WTC11 (cell line): ENCODE data around the gene CENPV. TPM values are rescaled to one million over a fixed set of nuclear protein-coding genes. Genes with fewer than 3 reads are reported as not detected.
"Not testable (repeated sequence)": the region's sequence is repeated elsewhere in the genome, so short reads cannot be mapped to it uniquely, and the experiment has no call there.

Source experiments
- ATAC-seq: fragments of 200-7000 bp; cut with Tn5 transposase; 2 replicates; pipeline ENCODE4 v1.10.0; 2021; ENCODE audit warnings: mild to moderate bottlenecking, moderate library complexity
- CTCF ChIA-PET: fragments of 300-600 bp; sonication (Branson Sonifier 250); formaldehyde crosslinking; loops from one replicate; lab custom pipeline; 2021; ENCODE audit warnings: antibody characterized with exemption; lab: Charles Lee
- POLR2A ChIA-PET: fragments of 350-600 bp; sonication (Branson Sonifier 250); formaldehyde crosslinking; loops from one replicate; lab custom pipeline; 2021; ENCODE audit warnings: antibody characterized with exemption; lab: Charles Lee
- DNase-seq: peaks from one replicate; pipeline ENCODE4 v3.0.0; 2021; ENCODE audit warnings: low spot score
- H3K27ac Mint-ChIP-seq: 2 replicates; pipeline ENCODE4 v1.8.0; 2021; ENCODE audit warnings: mixed read lengths
- H3K27me3 Mint-ChIP-seq: 2 replicates; pipeline ENCODE4 v1.8.0; 2021; ENCODE audit warnings: low read depth, mild to moderate bottlenecking, moderate library complexity, mixed read lengths
- H3K36me3 Mint-ChIP-seq: 2 replicates; pipeline ENCODE4 v1.8.0; 2021; ENCODE audit warnings: mixed read lengths
- H3K4me1 Mint-ChIP-seq: 2 replicates; pipeline ENCODE4 v1.8.0; 2022; ENCODE audit warnings: mixed read lengths
- H3K4me3 Mint-ChIP-seq: 2 replicates; pipeline ENCODE4 v1.8.0; 2021; ENCODE audit warnings: mild to moderate bottlenecking, moderate library complexity, mixed read lengths
- H3K9me3 Mint-ChIP-seq: 2 replicates; pipeline ENCODE4 v1.8.0; 2021; ENCODE audit warnings: mixed read lengths
- AR ChIP-seq: fragments of 250-450 bp; sonication (Bioruptor Pico); IDR thresholded peaks from 2 replicates; pipeline ENCODE4 v1.9.0; 2021; ENCODE audit warnings: mild to moderate bottlenecking
- E2F1 ChIP-seq: sonication (generic); formaldehyde crosslinking; IDR thresholded peaks from 2 replicates; pipeline ENCODE4 v1.8.0; 2022; ENCODE audit warnings: mild to moderate bottlenecking, missing genetic modification reagents
- HMGA2 ChIP-seq: fragments of 250-450 bp; sonication (Bioruptor Pico); IDR thresholded peaks from 2 replicates; pipeline ENCODE4 v1.4.0; 2021; ENCODE audit warnings: mild to moderate bottlenecking, moderate library complexity
- IRF1 ChIP-seq: sonication (generic); formaldehyde crosslinking; IDR thresholded peaks from 2 replicates; pipeline ENCODE4 v1.8.0; 2023; ENCODE audit warnings: missing genetic modification reagents
- KAT7 ChIP-seq: sonication (generic); formaldehyde crosslinking; IDR thresholded peaks from 2 replicates; pipeline ENCODE4 v1.8.1; 2023; ENCODE audit warnings: missing genetic modification reagents, mild to moderate bottlenecking, borderline replicate concordance
- RORB ChIP-seq: fragments of 250-450 bp; sonication (Bioruptor Pico); IDR thresholded peaks from 2 replicates; pipeline ENCODE4 v1.9.0; 2021; ENCODE audit warnings: mild to moderate bottlenecking
- SMAD4 ChIP-seq: sonication (generic); formaldehyde crosslinking; IDR thresholded peaks from 2 replicates; pipeline ENCODE4 v1.8.0; 2022; ENCODE audit warnings: mild to moderate bottlenecking, missing genetic modification reagents
- SOX15 ChIP-seq: fragments of 250-450 bp; sonication (Bioruptor Pico); IDR thresholded peaks from 2 replicates; pipeline ENCODE4 v1.9.0; 2021; ENCODE audit warnings: mild to moderate bottlenecking
- TP53 ChIP-seq: sonication (generic); formaldehyde crosslinking; IDR thresholded peaks from 2 replicates; pipeline ENCODE4 v1.8.1; 2023; ENCODE audit warnings: mild to moderate bottlenecking, missing genetic modification reagents
- ZBTB43 ChIP-seq: sonication (generic); formaldehyde crosslinking; IDR thresholded peaks from 2 replicates; pipeline ENCODE4 v1.8.1; 2023; ENCODE audit warnings: mild to moderate bottlenecking, missing genetic modification reagents
- ZNF232 ChIP-seq: sonication (generic); formaldehyde crosslinking; IDR thresholded peaks from 2 replicates; pipeline ENCODE4 v1.8.0; 2022; ENCODE audit warnings: mild to moderate bottlenecking, missing genetic modification reagents
- ZNF317 ChIP-seq: sonication (generic); formaldehyde crosslinking; IDR thresholded peaks from 2 replicates; pipeline ENCODE4 v1.8.1; 2023; ENCODE audit warnings: low read depth, mild to moderate bottlenecking, moderate library complexity, missing genetic modification reagents, borderline replicate concordance
- total RNA-seq: library from RNA; stranded (reverse); gene quantifications from 3 replicates; pipeline ENCODE4 v1.2.3, GENCODE V29; 2021
- TF ChIP-seq, protein P1 (sequence below): sonication (generic); formaldehyde crosslinking; IDR thresholded peaks from 2 replicates; pipeline ENCODE4 v1.8.1; 2022; ENCODE audit warnings: missing genetic modification reagents, borderline replicate concordance
- TF ChIP-seq, protein P2 (sequence below): sonication (generic); formaldehyde crosslinking; IDR thresholded peaks from 2 replicates; pipeline ENCODE4 v1.8.0; 2023; ENCODE audit warnings: mild to moderate bottlenecking, missing genetic modification reagents
- TF ChIP-seq, protein P3 (sequence below): sonication (generic); formaldehyde crosslinking; conservative IDR thresholded peaks from 2 replicates; pipeline ENCODE4 v1.8.1; 2023; ENCODE audit warnings: mild to moderate bottlenecking, low read depth, missing genetic modification reagents, moderate library complexity
- TF ChIP-seq, protein P4 (sequence below): fragments of 200-600 bp; IDR thresholded peaks from 2 replicates; pipeline ENCODE4 v1.8.0; 2022; ENCODE audit warnings: antibody characterized with exemption

Gene CENPV
- total RNA-seq, 1 experiment from 2014 or later = 152 TPM

DNA sequence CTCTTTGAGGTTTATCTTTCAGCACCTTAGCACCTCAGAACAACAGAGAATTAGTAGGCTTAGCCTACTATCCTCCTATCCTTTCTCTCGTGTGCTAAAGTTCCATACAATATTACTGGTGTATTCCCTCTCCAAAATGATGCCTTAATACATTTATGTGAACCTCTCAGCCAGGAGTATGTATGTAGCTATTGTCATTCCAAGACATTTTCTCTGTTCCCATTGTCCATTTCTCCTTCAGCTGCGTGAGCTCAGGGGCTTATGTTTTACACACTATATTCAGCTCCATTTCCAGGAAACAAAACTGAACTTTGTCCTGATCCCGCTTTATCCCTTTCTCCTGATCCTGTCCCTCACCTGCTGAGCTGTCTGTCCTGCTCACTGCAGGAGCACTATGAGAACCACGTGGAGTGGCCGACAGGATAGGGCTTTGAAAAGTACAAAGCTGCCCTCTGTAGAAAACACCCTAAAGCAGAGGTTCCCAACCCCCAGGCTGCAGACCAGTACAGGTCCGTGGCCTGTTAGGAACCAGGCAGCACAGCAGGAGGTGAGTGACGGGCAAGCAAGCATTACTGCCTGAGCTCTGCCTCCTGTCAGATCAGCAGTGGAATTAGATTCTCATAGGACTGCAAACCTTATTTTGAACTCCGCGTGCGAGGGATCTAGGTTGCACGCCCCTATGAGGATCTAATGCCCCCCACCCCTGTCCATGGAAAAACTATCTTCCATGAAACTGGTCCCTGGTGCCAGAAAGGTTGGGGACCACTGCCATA is 55.7 kb downstream of the CENPV start:
- DNase-seq (peak; percentile 41), ATAC-seq (peak; percentile 47)
- no peak overlapping the region for H3K4me3 Mint-ChIP-seq
- H3K4me1 Mint-ChIP-seq = peaks cover 7% of the 10 kb centered on the region
- H3K27ac Mint-ChIP-seq = no peak overlapping the region
- peaks cover 6% of the 10 kb centered on the region; the same call in 1 of the 2 replicates for H3K36me3 Mint-ChIP-seq
- no peaks in the 10 kb centered on the region for H3K9me3 Mint-ChIP-seq
- H3K27me3 Mint-ChIP-seq = no peaks in the 10 kb centered on the region
- ChIA-PET POLR2A (no interaction called here), CTCF (interaction anchor here (0.9 to 2.1 kb wide), 2 partner anchors 12 to 66 kb away, joined by 5 read pairs; no protein-coding TSS in a partner anchor)
- no peak for TF ChIP-seq IRF1 (CRISPR knock-in tag)
- TF ChIP-seq, protein P1, sequence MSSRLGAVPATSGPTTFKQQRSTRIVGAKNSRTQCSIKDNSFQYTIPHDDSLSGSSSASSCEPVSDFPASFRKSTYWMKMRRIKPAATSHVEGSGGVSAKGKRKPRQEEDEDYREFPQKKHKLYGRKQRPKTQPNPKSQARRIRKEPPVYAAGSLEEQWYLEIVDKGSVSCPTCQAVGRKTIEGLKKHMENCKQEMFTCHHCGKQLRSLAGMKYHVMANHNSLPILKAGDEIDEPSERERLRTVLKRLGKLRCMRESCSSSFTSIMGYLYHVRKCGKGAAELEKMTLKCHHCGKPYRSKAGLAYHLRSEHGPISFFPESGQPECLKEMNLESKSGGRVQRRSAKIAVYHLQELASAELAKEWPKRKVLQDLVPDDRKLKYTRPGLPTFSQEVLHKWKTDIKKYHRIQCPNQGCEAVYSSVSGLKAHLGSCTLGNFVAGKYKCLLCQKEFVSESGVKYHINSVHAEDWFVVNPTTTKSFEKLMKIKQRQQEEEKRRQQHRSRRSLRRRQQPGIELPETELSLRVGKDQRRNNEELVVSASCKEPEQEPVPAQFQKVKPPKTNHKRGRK (CRISPR knock-in tag) = no peak
- TF ChIP-seq SMAD4 (CRISPR knock-in tag) = no peak
- no peak for TF ChIP-seq HMGA2 (CRISPR knock-in tag)
- TF ChIP-seq, protein P2, sequence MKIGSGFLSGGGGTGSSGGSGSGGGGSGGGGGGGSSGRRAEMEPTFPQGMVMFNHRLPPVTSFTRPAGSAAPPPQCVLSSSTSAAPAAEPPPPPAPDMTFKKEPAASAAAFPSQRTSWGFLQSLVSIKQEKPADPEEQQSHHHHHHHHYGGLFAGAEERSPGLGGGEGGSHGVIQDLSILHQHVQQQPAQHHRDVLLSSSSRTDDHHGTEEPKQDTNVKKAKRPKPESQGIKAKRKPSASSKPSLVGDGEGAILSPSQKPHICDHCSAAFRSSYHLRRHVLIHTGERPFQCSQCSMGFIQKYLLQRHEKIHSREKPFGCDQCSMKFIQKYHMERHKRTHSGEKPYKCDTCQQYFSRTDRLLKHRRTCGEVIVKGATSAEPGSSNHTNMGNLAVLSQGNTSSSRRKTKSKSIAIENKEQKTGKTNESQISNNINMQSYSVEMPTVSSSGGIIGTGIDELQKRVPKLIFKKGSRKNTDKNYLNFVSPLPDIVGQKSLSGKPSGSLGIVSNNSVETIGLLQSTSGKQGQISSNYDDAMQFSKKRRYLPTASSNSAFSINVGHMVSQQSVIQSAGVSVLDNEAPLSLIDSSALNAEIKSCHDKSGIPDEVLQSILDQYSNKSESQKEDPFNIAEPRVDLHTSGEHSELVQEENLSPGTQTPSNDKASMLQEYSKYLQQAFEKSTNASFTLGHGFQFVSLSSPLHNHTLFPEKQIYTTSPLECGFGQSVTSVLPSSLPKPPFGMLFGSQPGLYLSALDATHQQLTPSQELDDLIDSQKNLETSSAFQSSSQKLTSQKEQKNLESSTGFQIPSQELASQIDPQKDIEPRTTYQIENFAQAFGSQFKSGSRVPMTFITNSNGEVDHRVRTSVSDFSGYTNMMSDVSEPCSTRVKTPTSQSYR (CRISPR knock-in tag) = no peak
- TF ChIP-seq RORB (CRISPR knock-in tag) = no peak
- TF ChIP-seq E2F1 (CRISPR knock-in tag) = no peak
- no peak for TF ChIP-seq ZNF317 (CRISPR knock-in tag)
- no peak for TF ChIP-seq ZNF232
- no peak for TF ChIP-seq KAT7 (CRISPR knock-in tag)
- TF ChIP-seq, protein P3, sequence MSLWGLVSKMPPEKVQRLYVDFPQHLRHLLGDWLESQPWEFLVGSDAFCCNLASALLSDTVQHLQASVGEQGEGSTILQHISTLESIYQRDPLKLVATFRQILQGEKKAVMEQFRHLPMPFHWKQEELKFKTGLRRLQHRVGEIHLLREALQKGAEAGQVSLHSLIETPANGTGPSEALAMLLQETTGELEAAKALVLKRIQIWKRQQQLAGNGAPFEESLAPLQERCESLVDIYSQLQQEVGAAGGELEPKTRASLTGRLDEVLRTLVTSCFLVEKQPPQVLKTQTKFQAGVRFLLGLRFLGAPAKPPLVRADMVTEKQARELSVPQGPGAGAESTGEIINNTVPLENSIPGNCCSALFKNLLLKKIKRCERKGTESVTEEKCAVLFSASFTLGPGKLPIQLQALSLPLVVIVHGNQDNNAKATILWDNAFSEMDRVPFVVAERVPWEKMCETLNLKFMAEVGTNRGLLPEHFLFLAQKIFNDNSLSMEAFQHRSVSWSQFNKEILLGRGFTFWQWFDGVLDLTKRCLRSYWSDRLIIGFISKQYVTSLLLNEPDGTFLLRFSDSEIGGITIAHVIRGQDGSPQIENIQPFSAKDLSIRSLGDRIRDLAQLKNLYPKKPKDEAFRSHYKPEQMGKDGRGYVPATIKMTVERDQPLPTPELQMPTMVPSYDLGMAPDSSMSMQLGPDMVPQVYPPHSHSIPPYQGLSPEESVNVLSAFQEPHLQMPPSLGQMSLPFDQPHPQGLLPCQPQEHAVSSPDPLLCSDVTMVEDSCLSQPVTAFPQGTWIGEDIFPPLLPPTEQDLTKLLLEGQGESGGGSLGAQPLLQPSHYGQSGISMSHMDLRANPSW (CRISPR knock-in tag) = no peak
- no peak for TF ChIP-seq TP53 (CRISPR knock-in tag)
- no peak for TF ChIP-seq AR (CRISPR knock-in tag)
- TF ChIP-seq, protein P4, sequence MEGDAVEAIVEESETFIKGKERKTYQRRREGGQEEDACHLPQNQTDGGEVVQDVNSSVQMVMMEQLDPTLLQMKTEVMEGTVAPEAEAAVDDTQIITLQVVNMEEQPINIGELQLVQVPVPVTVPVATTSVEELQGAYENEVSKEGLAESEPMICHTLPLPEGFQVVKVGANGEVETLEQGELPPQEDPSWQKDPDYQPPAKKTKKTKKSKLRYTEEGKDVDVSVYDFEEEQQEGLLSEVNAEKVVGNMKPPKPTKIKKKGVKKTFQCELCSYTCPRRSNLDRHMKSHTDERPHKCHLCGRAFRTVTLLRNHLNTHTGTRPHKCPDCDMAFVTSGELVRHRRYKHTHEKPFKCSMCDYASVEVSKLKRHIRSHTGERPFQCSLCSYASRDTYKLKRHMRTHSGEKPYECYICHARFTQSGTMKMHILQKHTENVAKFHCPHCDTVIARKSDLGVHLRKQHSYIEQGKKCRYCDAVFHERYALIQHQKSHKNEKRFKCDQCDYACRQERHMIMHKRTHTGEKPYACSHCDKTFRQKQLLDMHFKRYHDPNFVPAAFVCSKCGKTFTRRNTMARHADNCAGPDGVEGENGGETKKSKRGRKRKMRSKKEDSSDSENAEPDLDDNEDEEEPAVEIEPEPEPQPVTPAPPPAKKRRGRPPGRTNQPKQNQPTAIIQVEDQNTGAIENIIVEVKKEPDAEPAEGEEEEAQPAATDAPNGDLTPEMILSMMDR = no peak
- no peak for TF ChIP-seq ZBTB43
- no peak for TF ChIP-seq SOX15

- POLR2A ChIA-PET, H3K4me3 Mint-ChIP-seq: not testable (repeated sequence)
- CTCF ChIA-PET = interaction anchor here (1.1 kb wide), 2 partner anchors 10 to 57 kb away, joined by 3 to 8 read pairs; no protein-coding TSS in a partner anchor
Observed at GRCh38 chr17:16296072-16296471, 57.2 kb downstream of the CENPV start.

More at GRCh38 chr17:16296072-16296471, 57.2 kb downstream of the CENPV start:
- H3K27ac Mint-ChIP-seq, H3K36me3 Mint-ChIP-seq, ATAC-seq, H3K27me3 Mint-ChIP-seq, H3K9me3 Mint-ChIP-seq, DNase-seq, H3K4me1 Mint-ChIP-seq: not testable (repeated sequence)
